Cardiac muscle cell (in vitro differentiated cells and primary cell): Measurements from ENCODE around the gene RIPOR2. TPM values are rescaled to one million over a fixed set of nuclear protein-coding genes. Genes with fewer than 3 reads are reported as not detected.

Experiments used
- DNase-seq, 2 donors: peaks; one replicate each; pipeline versions ENCODE4 v3.0.0 to v3.0.0-alpha.2; 2010 to 2017; ENCODE audit warnings: low read depth in 1 of 2, low spot score in 1 of 2
- H3K27ac ChIP-seq: fragments of 200-600 bp; sonication (generic); 2 replicates; pipeline ENCODE4 v1.5.1; 2016
- H3K27me3 ChIP-seq: fragments of 200-600 bp; sonication (generic); 2 replicates; pipeline ENCODE4 v1.6.0; 2016; ENCODE audit warnings: control low read depth
- H3K36me3 ChIP-seq: fragments of 200-600 bp; sonication (generic); 2 replicates; pipeline ENCODE4 v1.5.1; 2016; ENCODE audit warnings: control low read depth
- H3K4me1 ChIP-seq: fragments of 200-600 bp; sonication (generic); 2 replicates; pipeline ENCODE4 v1.8.1; 2017; ENCODE audit warnings: low read depth, mild to moderate bottlenecking, mixed run types
- H3K4me3 ChIP-seq: fragments of 200-600 bp; sonication (generic); 2 replicates; pipeline ENCODE4 v1.5.1; 2016; ENCODE audit warnings: mild to moderate bottlenecking
- H3K9me3 ChIP-seq: fragments of 200-600 bp; sonication (generic); 2 replicates; pipeline ENCODE4 v1.5.1; 2017; ENCODE audit warnings: low read depth, mild to moderate bottlenecking, control low read depth
- CTCF ChIP-seq: IDR thresholded peaks from 2 replicates; pipeline ENCODE4 v1.5.1; 2012; ENCODE audit warnings: low read depth, mild to moderate bottlenecking, low read length
- polyA plus RNA-seq: library from polyadenylated mRNA; unstranded; fragments of >200 nt; fragmentation: Nextera tagmentation; extraction: Ambion mirVana; gene quantifications from 2 replicates; pipeline ENCODE4 v1.2.1, GENCODE V29; 2016
- total RNA-seq: library from RNA; depleted of rRNA; stranded (reverse); fragments of >200 nt; gene quantifications from 2 replicates; pipeline ENCODE4 v1.2.3, GENCODE V29; 2016

Gene RIPOR2
- total and polyA plus RNA-seq, 2 experiments from 2014 or later = 2.2 to 6.9 TPM

- DNase-seq = no peak
- Histone ChIP-seq H3K27me3 (no peaks in the 10 kb centered on the region), H3K4me3 (no peak overlapping the region), H3K9me3 (no peaks in the 10 kb centered on the region), H3K4me1 (no peaks in the 10 kb centered on the region), H3K36me3 (no peaks in the 10 kb centered on the region), H3K27ac (no peak overlapping the region)
- no peak for TF ChIP-seq CTCF
Observed at GRCh38 chr6:24906314-24906713, 29.4 kb downstream of the RIPOR2 start.

- H3K4me1 ChIP-seq = no peaks in the 10 kb centered on the region
Observed at GRCh38 chr6:24905483-24905882, 30.3 kb downstream of the RIPOR2 start.

GRCh38 chr6:24903681-24904080 lies 32.1 kb downstream of the RIPOR2 start:
- Histone ChIP-seq H3K27ac (no peak overlapping the region), H3K9me3 (no peaks in the 10 kb centered on the region), H3K4me1 (no peaks in the 10 kb centered on the region), H3K4me3 (no peak overlapping the region), H3K36me3 (no peaks in the 10 kb centered on the region), H3K27me3 (no peaks in the 10 kb centered on the region)
- TF ChIP-seq CTCF = no peak
- DNase-seq = no peak

More at GRCh38 chr6:24905483-24905882, 30.3 kb downstream of the RIPOR2 start:
- Histone ChIP-seq H3K36me3 (no peaks in the 10 kb centered on the region), H3K9me3 (no peaks in the 10 kb centered on the region), H3K4me3 (no peak overlapping the region), H3K27ac (no peak overlapping the region), H3K27me3 (no peaks in the 10 kb centered on the region)
- no peak for DNase-seq
- TF ChIP-seq CTCF = no peak

- no peak for TF ChIP-seq CTCF
- Histone ChIP-seq H3K4me3 (no peak overlapping the region), H3K4me1 (no peaks in the 10 kb centered on the region), H3K27ac (no peak overlapping the region), H3K9me3 (no peaks in the 10 kb centered on the region), H3K27me3 (no peaks in the 10 kb centered on the region), H3K36me3 (no peaks in the 10 kb centered on the region)
- DNase-seq = peak in 1 of 2 donors; percentile 23
Observed at GRCh38 chr6:24902782-24903181, 33.0 kb downstream of the RIPOR2 start.

GRCh38 chr6:24901698-24902328 lies 33.9 kb downstream of the RIPOR2 start:
- Histone ChIP-seq H3K27ac (no peak overlapping the region), H3K9me3 (no peaks in the 10 kb centered on the region), H3K36me3 (no peaks in the 10 kb centered on the region), H3K4me3 (no peak overlapping the region), H3K27me3 (no peaks in the 10 kb centered on the region), H3K4me1 (no peaks in the 10 kb centered on the region)
- TF ChIP-seq CTCF = no peak
- no peak for DNase-seq
